MM.1S (cell line): ENCODE results near the gene APLP2.

Experiments
- EZH2 ChIP-seq: fragments of 300-600 bp; sonication (generic); optimal IDR thresholded peaks from 2 replicates; pipeline ENCODE3; 2017; ENCODE audit warnings: low read depth, mild to moderate bottlenecking, antibody characterized with exemption, low read length, mixed read lengths
- TF ChIP-seq, protein P1 (sequence below): fragments of 300-600 bp; sonication (generic); IDR thresholded peaks from 2 replicates; pipeline ENCODE4 v1.5.1; 2016; ENCODE audit warnings: antibody characterized with exemption, low read length, mixed read lengths

DNA sequence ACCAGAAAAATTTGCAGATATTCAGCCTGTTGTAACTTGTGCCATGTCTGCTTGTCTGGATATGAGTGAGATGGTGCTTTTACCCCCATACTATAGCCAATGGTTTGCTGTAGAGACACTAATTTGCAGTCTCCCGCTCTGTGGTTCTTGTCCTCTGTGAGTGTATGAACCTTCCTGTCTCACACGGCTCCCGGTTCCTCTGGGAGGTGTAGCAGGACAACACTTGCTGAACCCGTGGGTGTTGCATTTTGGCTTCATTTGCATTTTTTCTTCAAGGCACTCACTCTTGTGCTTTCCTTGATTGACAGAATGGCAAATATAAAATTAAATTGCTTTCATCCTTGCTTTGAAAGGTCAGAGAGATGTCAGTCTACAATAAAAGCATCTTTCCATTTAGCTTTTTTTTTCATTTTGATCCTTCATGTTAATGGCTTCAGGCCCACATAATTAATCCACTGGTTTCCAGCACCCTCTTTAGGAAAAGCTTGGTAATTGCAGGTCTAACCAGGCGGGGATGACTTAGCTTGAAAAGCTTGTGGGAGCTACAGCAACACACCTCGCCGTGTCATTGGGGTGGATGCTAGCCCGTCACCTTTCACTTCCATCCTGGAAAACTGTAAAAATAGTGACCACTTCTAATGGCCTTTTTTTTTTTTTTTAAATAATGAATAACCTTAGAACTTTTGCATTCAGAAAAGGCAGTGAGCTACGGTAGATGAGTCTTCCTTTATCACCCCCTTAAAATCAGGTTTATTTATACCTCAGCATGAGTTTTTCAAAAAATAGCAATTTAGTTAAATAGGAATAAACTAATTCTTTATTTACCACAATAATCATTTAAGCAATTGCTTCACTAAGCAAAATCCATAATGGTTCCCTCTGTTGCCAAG is 62.5 kb downstream of the APLP2 start:
- TF ChIP-seq, protein P1, sequence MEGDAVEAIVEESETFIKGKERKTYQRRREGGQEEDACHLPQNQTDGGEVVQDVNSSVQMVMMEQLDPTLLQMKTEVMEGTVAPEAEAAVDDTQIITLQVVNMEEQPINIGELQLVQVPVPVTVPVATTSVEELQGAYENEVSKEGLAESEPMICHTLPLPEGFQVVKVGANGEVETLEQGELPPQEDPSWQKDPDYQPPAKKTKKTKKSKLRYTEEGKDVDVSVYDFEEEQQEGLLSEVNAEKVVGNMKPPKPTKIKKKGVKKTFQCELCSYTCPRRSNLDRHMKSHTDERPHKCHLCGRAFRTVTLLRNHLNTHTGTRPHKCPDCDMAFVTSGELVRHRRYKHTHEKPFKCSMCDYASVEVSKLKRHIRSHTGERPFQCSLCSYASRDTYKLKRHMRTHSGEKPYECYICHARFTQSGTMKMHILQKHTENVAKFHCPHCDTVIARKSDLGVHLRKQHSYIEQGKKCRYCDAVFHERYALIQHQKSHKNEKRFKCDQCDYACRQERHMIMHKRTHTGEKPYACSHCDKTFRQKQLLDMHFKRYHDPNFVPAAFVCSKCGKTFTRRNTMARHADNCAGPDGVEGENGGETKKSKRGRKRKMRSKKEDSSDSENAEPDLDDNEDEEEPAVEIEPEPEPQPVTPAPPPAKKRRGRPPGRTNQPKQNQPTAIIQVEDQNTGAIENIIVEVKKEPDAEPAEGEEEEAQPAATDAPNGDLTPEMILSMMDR: peak; percentile 78
- no peak for TF ChIP-seq EZH2
